HCT116 (cell line): ENCODE measurements around the gene CYBB.

Source experiments
- ATF3 ChIP-seq: IDR thresholded peaks from 2 replicates; pipeline ENCODE4 v1.6.1; 2012
- CTCF ChIP-seq, 3 experiments: fragments of 200-600 bp in 1 of 3; sonication (generic) in 1 of 3; IDR thresholded peaks in 2 of 3; conservative IDR thresholded peaks in 1 of 3; 2 replicates each; pipeline ENCODE4 v1.5.1; 2012 to 2017; ENCODE audit warnings: low read depth in 2 of 3, low read length in 2 of 3, antibody characterized with exemption in 1 of 3, borderline replicate concordance in 1 of 3, control low read depth in 1 of 3, mild to moderate bottlenecking in 1 of 3, mixed read lengths in 1 of 3, mixed run types in 1 of 3, moderate library complexity in 1 of 3; ENCODE audit not compliant: insufficient read depth in 1 of 3
- EZH2 ChIP-seq: fragments of 200-600 bp; sonication (generic); IDR thresholded peaks from 2 replicates; pipeline ENCODE4 v1.6.1; 2017; ENCODE audit warnings: antibody characterized with exemption, mixed run types
- EZH2phosphoT487 ChIP-seq: fragments of 200-600 bp; IDR thresholded peaks from 2 replicates; pipeline ENCODE4 v1.6.1; 2018; ENCODE audit warnings: antibody characterized with exemption, borderline replicate concordance
- POLR2AphosphoS5 ChIP-seq: IDR thresholded peaks from 2 replicates; pipeline ENCODE4 v1.6.1; 2011; ENCODE audit warnings: mild to moderate bottlenecking, low read depth, low read length, moderate library complexity
- RAD21 ChIP-seq: IDR thresholded peaks from 2 replicates; pipeline ENCODE4 v1.6.1; 2012; ENCODE audit warnings: low read depth, mild to moderate bottlenecking
- REST ChIP-seq: IDR thresholded peaks from 2 replicates; pipeline ENCODE4 v1.6.1; 2012; ENCODE audit warnings: low read depth
- SIN3A ChIP-seq: IDR thresholded peaks from 2 replicates; pipeline ENCODE4 v1.6.1; 2012; ENCODE audit warnings: low read depth
- YY1 ChIP-seq: IDR thresholded peaks from 2 replicates; pipeline ENCODE4 v1.6.1; 2011; ENCODE audit warnings: low read length, low read depth, moderate library complexity, mild to moderate bottlenecking; ENCODE audit not compliant: insufficient replicate concordance; ENCODE audit errors: extremely low read depth
- ZNF274 ChIP-seq: fragments of 200-500 bp; sonication (Bioruptor generic); IDR thresholded peaks from 2 replicates; pipeline ENCODE4 v1.6.1; 2014; ENCODE audit warnings: mild to moderate bottlenecking, low read depth, low read length, inconsistent platforms

- TF ChIP-seq CTCF (IDR thresholded peaks at IDR 0.05 in 2 of 3, conservative IDR thresholded peaks at IDR 0.05 in 1 of 3; ENCODE audit: borderline replicate concordance in 1 of 3, insufficient read depth in 1 of 3, low read depth in 2 of 3, low read length in 2 of 3) (no peak), POLR2AphosphoS5 (no peak), REST (no peak), YY1 (no peak), EZH2 (no peak), ATF3 (no peak), EZH2phosphoT487 (no peak), SIN3A (no peak), RAD21 (no peak), ZNF274 (no peak)
Observed at GRCh38 chrX:37752936-37753335, 26.9 kb upstream of the CYBB start.
